GM12878 (cell line): ENCODE data around the gene CENPE. TPM values are rescaled to one million over a fixed set of nuclear protein-coding genes. Genes with fewer than 3 reads are reported as not detected.

ENCODE experiments used
- ATF7 ChIP-seq: fragments of 450-650 bp; IDR thresholded peaks from 2 replicates; pipeline ENCODE4 v1.6.1; 2016; ENCODE audit warnings: low read depth, mild to moderate bottlenecking
- BMI1 ChIP-seq: fragments of 450-650 bp; IDR thresholded peaks from 2 replicates; pipeline ENCODE4 v1.6.1; 2016; ENCODE audit warnings: mild to moderate bottlenecking, moderate library complexity, borderline replicate concordance
- ETV6 ChIP-seq, 2 experiments: fragments of 450-650 bp in 1 of 2; IDR thresholded peaks in 1 of 2; conservative IDR thresholded peaks in 1 of 2; 2 replicates each; pipeline ENCODE4 v1.6.1; 2014; ENCODE audit warnings: antibody characterized with exemption in 1 of 2, borderline replicate concordance in 1 of 2, low read depth in 1 of 2, mild to moderate bottlenecking in 1 of 2, moderate library complexity in 1 of 2
- IKZF1 ChIP-seq: fragments of 450-650 bp; conservative IDR thresholded peaks from 2 replicates; pipeline ENCODE4 v1.6.1; 2017; ENCODE audit warnings: antibody characterized with exemption, mild to moderate bottlenecking
- IRF4 ChIP-seq: IDR thresholded peaks from 2 replicates; pipeline ENCODE4 v1.6.1; 2011; ENCODE audit warnings: low read depth, low read length
- JUNB ChIP-seq: IDR thresholded peaks from 2 replicates; pipeline ENCODE4 v1.6.1; 2016; ENCODE audit warnings: antibody characterized with exemption, mild to moderate bottlenecking
- MEF2A ChIP-seq: IDR thresholded peaks from 2 replicates; pipeline ENCODE4 v1.6.1; 2011; ENCODE audit warnings: low read depth, mild to moderate bottlenecking, low read length, moderate library complexity; ENCODE audit not compliant: insufficient read depth
- NFYB ChIP-seq: IDR thresholded peaks from 2 replicates; pipeline ENCODE4 v1.6.1; 2011; ENCODE audit warnings: low read depth, mild to moderate bottlenecking, low read length, improper control_type of control experiment, moderate library complexity; ENCODE audit not compliant: insufficient read depth
- NR2F1 ChIP-seq: fragments of 450-650 bp; conservative IDR thresholded peaks from 2 replicates; pipeline ENCODE4 v1.6.1; 2017; ENCODE audit warnings: mild to moderate bottlenecking
- PAX8 ChIP-seq: fragments of 450-650 bp; IDR thresholded peaks from 2 replicates; pipeline ENCODE4 v1.6.1; 2017; ENCODE audit warnings: mild to moderate bottlenecking, moderate library complexity
- POLR2AphosphoS2 ChIP-seq: IDR thresholded peaks from 2 replicates; pipeline ENCODE4 v1.6.1; 2011; ENCODE audit warnings: low read depth, mild to moderate bottlenecking, low read length, improper control_type of control experiment, moderate library complexity
- RAD51 ChIP-seq: fragments of 450-650 bp; IDR thresholded peaks from 2 replicates; pipeline ENCODE4 v1.6.1; 2016; ENCODE audit warnings: moderate library complexity, mild to moderate bottlenecking, inconsistent platforms
- RELA ChIP-seq: fragments of 450-650 bp; IDR thresholded peaks from 2 replicates; pipeline ENCODE4 v1.8.0; 2014; ENCODE audit warnings: borderline replicate concordance; ENCODE audit not compliant: partially characterized antibody
- SIN3A ChIP-seq: IDR thresholded peaks from 2 replicates; pipeline ENCODE4 v1.6.1; 2012; ENCODE audit warnings: low read depth, low read length, improper control_type of control experiment
- SMAD5 ChIP-seq: IDR thresholded peaks from 2 replicates; pipeline ENCODE4 v1.6.1; 2016; ENCODE audit warnings: antibody characterized with exemption, low read depth
- YBX1 ChIP-seq: fragments of 450-650 bp; IDR thresholded peaks from 2 replicates; pipeline ENCODE4 v1.6.1; 2016; ENCODE audit warnings: antibody characterized with exemption
- ZNF384 ChIP-seq: IDR thresholded peaks from 2 replicates; pipeline ENCODE4 v1.6.1; 2012; ENCODE audit warnings: low read depth, mild to moderate bottlenecking, low read length, improper control_type of control experiment, borderline replicate concordance
- polyA plus RNA-seq, 11 experiments: library from polyadenylated mRNA; depleted of rRNA in 4 of 11; unstranded in 6 of 11; stranded (reverse) in 5 of 11; fragments of >200 nt; fragmentation: Nextera tagmentation in 4 of 11; fragmentation: Illumina TruSeq in 1 of 11; extraction: Ambion mirVana in 4 of 11; extraction: Trizol in 1 of 11; gene quantifications; 1 replicate in 1 of 11; 2 replicates in 10 of 11; pipeline versions ENCODE4 v1.2.1 to v1.2.3, GENCODE V29; 2011 to 2016; ENCODE audit warnings: inconsistent platforms in 2 of 11, missing spikeins in 2 of 11, low read depth in 1 of 11
- total RNA-seq, 4 experiments: library from RNA; depleted of rRNA in 3 of 4; stranded (reverse); fragments of >200 nt in 3 of 4; fragmentation: Illumina TruSeq in 1 of 4; extraction: Trizol in 1 of 4; gene quantifications; 2 replicates each; pipeline versions ENCODE4 v1.2.1 to v1.2.3, GENCODE V29; 2013 to 2021
- TF ChIP-seq, protein P1 (sequence below): fragments of 150-350 bp; IDR thresholded peaks from 2 replicates; pipeline ENCODE4 v1.6.1; 2014; ENCODE audit warnings: mild to moderate bottlenecking, low read depth, low read length
- TF ChIP-seq, protein P2 (sequence below): IDR thresholded peaks from 2 replicates; pipeline ENCODE4 v1.6.1; 2012; ENCODE audit warnings: low read depth, low read length, improper control_type of control experiment
- TF ChIP-seq, protein P3 (sequence below): IDR thresholded peaks from 2 replicates; pipeline ENCODE4 v1.6.1; 2012; ENCODE audit warnings: low read length, inconsistent platforms
- TF ChIP-seq, protein P4 (sequence below): fragments of 450-650 bp; IDR thresholded peaks from 2 replicates; pipeline ENCODE4 v1.6.1; 2017; ENCODE audit warnings: mild to moderate bottlenecking, low read depth, inconsistent platforms; ENCODE audit not compliant: poor library complexity, severe bottlenecking

The CENPE gene
- total and polyA plus RNA-seq, 10 of the 15 experiments (the other 5 are each of a cell fraction or from before 2014, with no cell fraction given): 10.2 to 53.6 (median 25.2) TPM

DNA sequence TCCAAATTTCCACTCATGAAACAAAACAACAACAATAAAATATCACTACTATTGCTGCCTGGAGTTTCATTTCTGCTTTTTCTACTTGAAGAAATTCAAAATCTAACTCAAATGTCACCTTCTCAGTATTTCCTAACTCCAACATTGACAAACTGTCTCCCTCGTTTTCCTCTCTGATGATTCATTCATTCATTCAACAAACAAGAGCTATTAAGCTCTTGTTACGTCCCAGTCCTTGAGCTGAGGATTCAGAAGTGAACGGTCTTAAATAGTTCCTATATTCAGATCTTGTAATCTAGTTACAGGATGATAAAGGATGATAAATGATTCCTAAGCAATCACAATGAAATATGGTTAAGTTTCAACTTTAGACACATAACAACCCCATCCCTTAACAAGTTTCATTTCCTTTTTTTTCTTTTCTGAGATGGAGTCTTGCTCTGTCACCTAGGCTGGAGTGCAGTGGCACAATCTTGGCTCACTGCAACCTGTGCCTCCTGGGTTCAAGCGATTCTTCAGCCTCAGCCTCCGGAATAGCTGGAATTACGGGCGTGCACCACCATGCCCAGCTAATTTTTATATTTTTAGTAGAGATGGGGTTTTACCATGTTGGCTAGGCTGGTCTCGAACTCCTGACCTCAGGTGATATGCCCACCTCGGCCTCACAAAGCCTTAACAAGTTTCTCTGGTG is 123.3 kb downstream of the CENPE start (continued):
- TF ChIP-seq, protein P1, sequence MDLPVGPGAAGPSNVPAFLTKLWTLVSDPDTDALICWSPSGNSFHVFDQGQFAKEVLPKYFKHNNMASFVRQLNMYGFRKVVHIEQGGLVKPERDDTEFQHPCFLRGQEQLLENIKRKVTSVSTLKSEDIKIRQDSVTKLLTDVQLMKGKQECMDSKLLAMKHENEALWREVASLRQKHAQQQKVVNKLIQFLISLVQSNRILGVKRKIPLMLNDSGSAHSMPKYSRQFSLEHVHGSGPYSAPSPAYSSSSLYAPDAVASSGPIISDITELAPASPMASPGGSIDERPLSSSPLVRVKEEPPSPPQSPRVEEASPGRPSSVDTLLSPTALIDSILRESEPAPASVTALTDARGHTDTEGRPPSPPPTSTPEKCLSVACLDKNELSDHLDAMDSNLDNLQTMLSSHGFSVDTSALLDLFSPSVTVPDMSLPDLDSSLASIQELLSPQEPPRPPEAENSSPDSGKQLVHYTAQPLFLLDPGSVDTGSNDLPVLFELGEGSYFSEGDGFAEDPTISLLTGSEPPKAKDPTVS: no peak
- TF ChIP-seq JUNB (peak; percentile 23; the same call in 1 of the 2 replicates), ZNF384 (no peak), RAD51 (no peak), POLR2AphosphoS2 (no peak), NR2F1 (0 out of 2 replicates have a peak, but pooled peaks have one; percentile 13), PAX8 (no peak), ETV6 (conservative IDR thresholded peaks at IDR 0.05 in 1 of 2, IDR thresholded peaks at IDR 0.05 in 1 of 2; ENCODE audit: borderline replicate concordance in 1 of 2, low read depth in 1 of 2) (no peak), MEF2A (no peak), SIN3A (no peak), IKZF1 (peak; percentile 56; the same call in 1 of the 2 replicates), NFYB (no peak), SMAD5 (no peak), IRF4 (no peak), RELA (no peak), ATF7 (peak; percentile 48; the same call in 1 of the 2 replicates), YBX1 (no peak), BMI1 (peak; percentile 26; the same call in 1 of the 2 replicates)
- TF ChIP-seq, protein P2, sequence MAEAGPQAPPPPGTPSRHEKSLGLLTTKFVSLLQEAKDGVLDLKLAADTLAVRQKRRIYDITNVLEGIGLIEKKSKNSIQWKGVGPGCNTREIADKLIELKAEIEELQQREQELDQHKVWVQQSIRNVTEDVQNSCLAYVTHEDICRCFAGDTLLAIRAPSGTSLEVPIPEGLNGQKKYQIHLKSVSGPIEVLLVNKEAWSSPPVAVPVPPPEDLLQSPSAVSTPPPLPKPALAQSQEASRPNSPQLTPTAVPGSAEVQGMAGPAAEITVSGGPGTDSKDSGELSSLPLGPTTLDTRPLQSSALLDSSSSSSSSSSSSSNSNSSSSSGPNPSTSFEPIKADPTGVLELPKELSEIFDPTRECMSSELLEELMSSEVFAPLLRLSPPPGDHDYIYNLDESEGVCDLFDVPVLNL: no peak
- TF ChIP-seq, protein P3, sequence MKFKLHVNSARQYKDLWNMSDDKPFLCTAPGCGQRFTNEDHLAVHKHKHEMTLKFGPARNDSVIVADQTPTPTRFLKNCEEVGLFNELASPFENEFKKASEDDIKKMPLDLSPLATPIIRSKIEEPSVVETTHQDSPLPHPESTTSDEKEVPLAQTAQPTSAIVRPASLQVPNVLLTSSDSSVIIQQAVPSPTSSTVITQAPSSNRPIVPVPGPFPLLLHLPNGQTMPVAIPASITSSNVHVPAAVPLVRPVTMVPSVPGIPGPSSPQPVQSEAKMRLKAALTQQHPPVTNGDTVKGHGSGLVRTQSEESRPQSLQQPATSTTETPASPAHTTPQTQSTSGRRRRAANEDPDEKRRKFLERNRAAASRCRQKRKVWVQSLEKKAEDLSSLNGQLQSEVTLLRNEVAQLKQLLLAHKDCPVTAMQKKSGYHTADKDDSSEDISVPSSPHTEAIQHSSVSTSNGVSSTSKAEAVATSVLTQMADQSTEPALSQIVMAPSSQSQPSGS: no peak
- TF ChIP-seq, protein P4, sequence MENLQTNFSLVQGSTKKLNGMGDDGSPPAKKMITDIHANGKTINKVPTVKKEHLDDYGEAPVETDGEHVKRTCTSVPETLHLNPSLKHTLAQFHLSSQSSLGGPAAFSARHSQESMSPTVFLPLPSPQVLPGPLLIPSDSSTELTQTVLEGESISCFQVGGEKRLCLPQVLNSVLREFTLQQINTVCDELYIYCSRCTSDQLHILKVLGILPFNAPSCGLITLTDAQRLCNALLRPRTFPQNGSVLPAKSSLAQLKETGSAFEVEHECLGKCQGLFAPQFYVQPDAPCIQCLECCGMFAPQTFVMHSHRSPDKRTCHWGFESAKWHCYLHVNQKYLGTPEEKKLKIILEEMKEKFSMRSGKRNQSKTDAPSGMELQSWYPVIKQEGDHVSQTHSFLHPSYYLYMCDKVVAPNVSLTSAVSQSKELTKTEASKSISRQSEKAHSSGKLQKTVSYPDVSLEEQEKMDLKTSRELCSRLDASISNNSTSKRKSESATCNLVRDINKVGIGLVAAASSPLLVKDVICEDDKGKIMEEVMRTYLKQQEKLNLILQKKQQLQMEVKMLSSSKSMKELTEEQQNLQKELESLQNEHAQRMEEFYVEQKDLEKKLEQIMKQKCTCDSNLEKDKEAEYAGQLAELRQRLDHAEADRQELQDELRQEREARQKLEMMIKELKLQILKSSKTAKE: no peak
